ENCODE measurements around the gene UST. TPM values are rescaled to one million over a fixed set of nuclear protein-coding genes. Genes with fewer than 3 reads are reported as not detected.
"Not testable (repeated sequence)": the region's sequence is repeated elsewhere in the genome, so short reads cannot be mapped to it uniquely, and the experiment has no call there.

The UST gene
- total RNA-seq, 4 donors from 2014 or later = 2.3 to 8.4 (median 2.8) TPM

- no peak for DNase-seq
- no peak overlapping the region for H3K4me3 ChIP-seq
- H3K27me3 ChIP-seq = no peaks in the 10 kb centered on the region
- H3K27ac ChIP-seq = no peak overlapping the region
- no peaks in the 10 kb centered on the region for H3K9me3 ChIP-seq
- intact Hi-C loops (cut with DNase I; ENCODE audit: low total_unique reads) = no loop called here
- no peaks in the 10 kb centered on the region for H3K36me3 ChIP-seq
- ATAC-seq = no peak
- TF ChIP-seq POLR2A (IDR thresholded peaks at IDR 0.05) = no peak
- no peak for TF ChIP-seq CTCF (IDR thresholded peaks at IDR 0.05 in 4 of 5, conservative IDR thresholded peaks at IDR 0.05 in 1 of 5)
- in situ Hi-C loops (cut with MboI; ENCODE audit: low sequenced_read_pairs in 4 of 4) = no loop called here
- peaks cover 3 to 6% of the 10 kb centered on the region in 2 donors for H3K4me1 ChIP-seq
These were observed 127.0 kb downstream of the UST start for GRCh38 chr6:148873868-148874267.

GRCh38 chr6:148874698-148875293 is 128.0 kb downstream of the UST start:
- no peaks in the 10 kb centered on the region for H3K9me3 ChIP-seq
- no peaks in the 10 kb centered on the region for H3K4me1 ChIP-seq
- H3K27me3 ChIP-seq = no peaks in the 10 kb centered on the region
- intact Hi-C loops (cut with DNase I; ENCODE audit: low total_unique reads) (no loop called here), in situ Hi-C loops (cut with MboI; ENCODE audit: low sequenced_read_pairs in 4 of 4) (no loop called here)
- no peak for ATAC-seq
- no peak overlapping the region for H3K27ac ChIP-seq
- no peak overlapping the region for H3K4me3 ChIP-seq
- DNase-seq = no peak
- H3K36me3 ChIP-seq = no peaks in the 10 kb centered on the region
- TF ChIP-seq POLR2A (IDR thresholded peaks at IDR 0.05) (no peak), CTCF (IDR thresholded peaks at IDR 0.05 in 4 of 5, conservative IDR thresholded peaks at IDR 0.05 in 1 of 5) (no peak)

GRCh38 chr6:148878683-148879082 is 131.9 kb downstream of the UST start:
- ATAC-seq (no peak), DNase-seq (no peak)
- TF ChIP-seq POLR2A (IDR thresholded peaks at IDR 0.05) = no peak
- no peak for TF ChIP-seq CTCF (IDR thresholded peaks at IDR 0.05 in 4 of 5, conservative IDR thresholded peaks at IDR 0.05 in 1 of 5)
- Histone ChIP-seq H3K36me3 (no peaks in the 10 kb centered on the region), H3K4me1 (no peaks in the 10 kb centered on the region), H3K4me3 (no peak overlapping the region), H3K27me3 (no peaks in the 10 kb centered on the region), H3K27ac (no peak overlapping the region), H3K9me3 (no peaks in the 10 kb centered on the region)
- intact Hi-C loops (cut with DNase I; ENCODE audit: low total_unique reads) = no loop called here
- in situ Hi-C loops (cut with MboI; ENCODE audit: low sequenced_read_pairs in 4 of 4) = no loop called here

- ATAC-seq; H3K9me3 ChIP-seq; H3K27ac ChIP-seq; DNase-seq; H3K4me1 ChIP-seq; H3K36me3 ChIP-seq; H3K4me3 ChIP-seq; H3K27me3 ChIP-seq; in situ Hi-C loops (cut with MboI; ENCODE audit: low sequenced_read_pairs in 4 of 4): not testable (repeated sequence)
- intact Hi-C loops (cut with DNase I; ENCODE audit: low total_unique reads) = loop anchor here (5.0 kb wide), 1 partner anchor 958 kb away; no protein-coding TSS in a partner anchor
These were observed 133.9 kb downstream of the UST start for GRCh38 chr6:148880742-148881141.

- Histone ChIP-seq H3K27ac (no peak overlapping the region), H3K36me3 (no peaks in the 10 kb centered on the region), H3K4me1 (no peaks in the 10 kb centered on the region), H3K9me3 (no peaks in the 10 kb centered on the region), H3K27me3 (no peaks in the 10 kb centered on the region), H3K4me3 (no peak overlapping the region)
- no peak for DNase-seq
- no peak for ATAC-seq
- in situ Hi-C loops (cut with MboI; ENCODE audit: low sequenced_read_pairs in 4 of 4) = no loop called here
- intact Hi-C loops (cut with DNase I; ENCODE audit: low total_unique reads) = loop anchor here (5.0 kb wide), 1 partner anchor 959 kb away; no protein-coding TSS in a partner anchor
- TF ChIP-seq CTCF (IDR thresholded peaks at IDR 0.05 in 4 of 5, conservative IDR thresholded peaks at IDR 0.05 in 1 of 5) = no peak
- TF ChIP-seq POLR2A (IDR thresholded peaks at IDR 0.05) = no peak
These were observed 134.9 kb downstream of the UST start for GRCh38 chr6:148881593-148882311.

All from gastrocnemius medialis (tissue), 4 donors.